Heart left ventricle (tissue), 13 donors: ENCODE measurements around the gene PAK3.

ENCODE experiments used
- POLR2A ChIP-seq, 2 donors: fragments of 450-650 bp; IDR thresholded peaks; one replicate each; pipeline ENCODE4 v1.6.1; 2017; ENCODE audit warnings: antibody characterized with exemption in 2 of 2, mild to moderate bottlenecking in 2 of 2, moderate library complexity in 2 of 2
- TF ChIP-seq, protein P1 (sequence below), 12 donors: fragments of 200-600 bp; sonication (generic) in 4 of 12; IDR thresholded peaks; one replicate each; pipeline versions ENCODE4 v1.5.0 to v1.8.0; 2018 to 2022; ENCODE audit warnings: antibody characterized with exemption in 12 of 12, mild to moderate bottlenecking in 5 of 12
- donor health status: ischemic (EF 13 %, LVEDD 7.1; RV severe dilation, severe dysfunction).
- donor health status: DM: no; HTN: yes; CAD: no.
- donor health status: DM: no; HTN: no; CAD: no.
- donor health status: ischemic (EF 25% LVEDD 6.9; RV normal size, moderate dysfunction).
- donor health status: ischemic (EF 25% LVEDD 5.7; RV mildly dilated, moderate dysfunction).
- donor health status: ischemic (EF 35%, LVEDD 5.7; RV mildly dilated, moderate dysfunction).
- donor health status: nonischemic (EF 11% LVEDD 7.7; RV severe dilation, severe dysfunction).
- donor health status: DM: yes; HTN: yes; CAD: no.
- donor health status: PGD.
- donor health status: ischemic (EF 29% LVEDD 5.4; RV normal size, mild dysfunction).
- donor health status: nonischemic (EF 23%, LVEDD 6.1; RV moderate dilation, normal function).

DNA sequence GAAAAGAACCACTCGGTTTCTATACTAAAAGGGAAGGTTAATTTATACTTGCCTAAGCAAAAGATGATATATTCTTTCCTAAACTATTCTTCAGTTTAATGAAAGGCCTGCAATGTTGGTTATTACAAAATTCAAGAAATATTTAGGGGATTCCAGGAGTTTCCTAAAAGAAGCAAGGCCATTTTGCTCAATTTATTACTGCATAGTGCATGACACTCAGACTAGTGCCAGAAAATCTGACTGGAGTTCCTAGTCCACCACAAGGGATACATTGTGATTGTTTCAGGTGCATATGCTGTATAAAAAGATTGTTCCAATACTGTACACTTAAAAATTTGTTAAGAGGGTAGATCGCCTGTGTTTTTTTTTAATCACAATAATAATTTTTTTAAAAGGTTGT lies 95.6 kb downstream of the PAK3 start:
- TF ChIP-seq, protein P1, sequence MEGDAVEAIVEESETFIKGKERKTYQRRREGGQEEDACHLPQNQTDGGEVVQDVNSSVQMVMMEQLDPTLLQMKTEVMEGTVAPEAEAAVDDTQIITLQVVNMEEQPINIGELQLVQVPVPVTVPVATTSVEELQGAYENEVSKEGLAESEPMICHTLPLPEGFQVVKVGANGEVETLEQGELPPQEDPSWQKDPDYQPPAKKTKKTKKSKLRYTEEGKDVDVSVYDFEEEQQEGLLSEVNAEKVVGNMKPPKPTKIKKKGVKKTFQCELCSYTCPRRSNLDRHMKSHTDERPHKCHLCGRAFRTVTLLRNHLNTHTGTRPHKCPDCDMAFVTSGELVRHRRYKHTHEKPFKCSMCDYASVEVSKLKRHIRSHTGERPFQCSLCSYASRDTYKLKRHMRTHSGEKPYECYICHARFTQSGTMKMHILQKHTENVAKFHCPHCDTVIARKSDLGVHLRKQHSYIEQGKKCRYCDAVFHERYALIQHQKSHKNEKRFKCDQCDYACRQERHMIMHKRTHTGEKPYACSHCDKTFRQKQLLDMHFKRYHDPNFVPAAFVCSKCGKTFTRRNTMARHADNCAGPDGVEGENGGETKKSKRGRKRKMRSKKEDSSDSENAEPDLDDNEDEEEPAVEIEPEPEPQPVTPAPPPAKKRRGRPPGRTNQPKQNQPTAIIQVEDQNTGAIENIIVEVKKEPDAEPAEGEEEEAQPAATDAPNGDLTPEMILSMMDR (IDR thresholded peaks at IDR 0.05): no peak
- TF ChIP-seq POLR2A (IDR thresholded peaks at IDR 0.05): no peak
